Hippocampal formation (tissue), 2 donors: ENCODE results near the gene SELENOT.
A peak's percentile ranks its signal among the peaks of the same experiment; 100 is the strongest.
"Not testable (repeated sequence)": the region's sequence is repeated elsewhere in the genome, so short reads cannot be mapped to it uniquely, and the experiment has no call there.

Source experiments
- DNase-seq, 2 donors: peaks; one replicate each; lab custom pipeline; 2025; lab: John Stamatoyannopoulos, UW

SELENOT gene, protein sequence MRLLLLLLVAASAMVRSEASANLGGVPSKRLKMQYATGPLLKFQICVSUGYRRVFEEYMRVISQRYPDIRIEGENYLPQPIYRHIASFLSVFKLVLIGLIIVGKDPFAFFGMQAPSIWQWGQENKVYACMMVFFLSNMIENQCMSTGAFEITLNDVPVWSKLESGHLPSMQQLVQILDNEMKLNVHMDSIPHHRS

DNA sequence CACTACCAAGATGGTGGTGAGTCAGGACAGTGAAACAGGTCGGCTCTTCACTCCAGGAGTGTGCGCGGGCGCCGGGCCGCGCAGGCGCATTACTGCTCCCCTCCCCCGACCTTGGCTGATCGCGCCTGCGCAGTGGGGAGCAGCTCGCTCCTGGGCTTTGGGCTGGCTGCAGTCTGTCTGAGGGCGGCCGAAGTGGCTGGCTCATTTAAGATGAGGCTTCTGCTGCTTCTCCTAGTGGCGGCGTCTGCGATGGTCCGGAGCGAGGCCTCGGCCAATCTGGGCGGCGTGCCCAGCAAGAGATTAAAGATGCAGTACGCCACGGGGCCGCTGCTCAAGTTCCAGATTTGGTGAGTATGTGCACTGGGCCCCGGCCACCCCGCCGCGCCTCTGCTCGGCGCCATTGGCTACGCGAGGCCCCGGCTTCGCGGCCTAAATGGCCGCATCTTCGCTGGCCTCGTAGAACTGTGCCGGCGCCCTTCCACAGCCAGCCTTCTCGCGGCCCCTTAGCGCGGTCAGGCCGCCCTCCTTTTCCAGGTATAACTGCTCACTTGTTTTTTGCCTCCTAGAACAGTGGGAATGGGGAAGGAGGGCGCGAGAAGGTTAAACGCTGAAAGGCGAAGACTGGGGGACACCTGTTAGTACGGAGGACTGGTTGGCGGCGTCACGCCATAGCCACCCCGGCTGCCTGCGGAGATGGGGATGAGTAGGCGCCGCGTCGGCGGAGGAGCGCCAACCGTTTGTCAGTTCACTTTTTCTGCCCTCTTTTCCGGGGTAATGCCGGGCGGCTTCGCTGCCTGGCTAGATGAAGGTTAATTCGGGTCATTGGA, at the start of gene SELENOT:
Gene SELENOT, plus strand, starts transcription at position 169 of the 827 bp plus-strand sequence. Its CDS starts 42 bp downstream, at position 211.
- peak; percentile 89 to 92 for DNase-seq

- no peak for DNase-seq
These were observed 47.2 kb upstream of the SELENOT start for GRCh38 chr3:150555859-150556436.

- DNase-seq: no peak
These were observed 46.3 kb upstream of the SELENOT start for GRCh38 chr3:150556792-150557191.

DNA sequence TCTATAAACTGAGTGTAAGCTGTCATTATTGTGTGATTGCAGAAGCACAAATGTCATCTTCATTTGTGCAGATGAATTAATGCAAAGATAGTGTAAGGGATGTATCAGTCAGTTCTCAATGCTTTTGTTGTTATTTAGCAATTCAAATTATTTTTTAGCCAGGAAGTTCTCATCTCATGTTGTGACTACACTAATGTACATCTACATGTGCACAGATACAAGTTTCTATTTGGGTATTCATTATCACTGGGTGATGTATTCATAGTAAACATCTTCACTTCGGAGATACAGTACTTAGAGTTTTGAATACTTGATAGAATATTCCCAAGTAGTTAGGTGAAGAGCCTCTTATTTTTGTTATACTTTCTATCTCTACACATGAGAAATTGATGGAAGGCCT, 45.4 kb upstream of the SELENOT start:
- no peak for DNase-seq

DNA sequence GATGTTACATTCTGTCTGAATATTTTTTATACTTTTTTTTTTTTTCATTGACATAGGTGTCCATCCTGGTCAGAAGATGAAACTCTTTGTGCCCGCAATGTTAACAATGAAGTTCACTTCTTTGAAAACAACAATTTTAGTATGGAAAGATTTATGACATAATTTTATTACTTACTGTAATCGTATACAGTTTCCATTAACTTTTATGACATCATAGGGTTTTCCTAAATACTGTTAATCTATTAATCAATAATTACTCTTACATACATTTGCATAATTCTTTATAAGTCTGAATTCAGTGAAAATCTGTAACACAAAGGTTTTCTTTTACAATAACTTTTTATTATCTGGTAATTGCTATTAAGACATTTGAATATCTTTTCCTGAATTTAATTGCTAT, 38.9 kb upstream of the SELENOT start:
- no peak for DNase-seq

DNA sequence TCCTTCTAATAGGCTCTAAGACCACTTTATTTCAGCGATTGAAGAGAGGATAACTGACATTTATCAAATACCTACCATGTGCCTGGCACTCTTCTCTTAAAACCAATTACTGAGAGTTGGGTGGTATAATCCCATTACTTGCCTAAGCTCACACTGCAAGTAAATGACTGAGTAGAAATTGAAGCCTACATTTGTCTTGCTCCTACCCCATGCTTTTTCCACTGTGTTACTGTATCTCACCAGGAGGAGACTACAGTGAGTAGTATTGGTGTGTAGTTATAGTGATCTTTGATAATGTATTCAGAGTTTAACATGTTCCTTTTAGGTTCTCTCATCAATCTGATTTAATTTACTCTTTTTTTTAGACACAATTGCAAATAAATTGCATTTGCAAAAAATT, 35.8 kb upstream of the SELENOT start:
- DNase-seq: no peak

DNA sequence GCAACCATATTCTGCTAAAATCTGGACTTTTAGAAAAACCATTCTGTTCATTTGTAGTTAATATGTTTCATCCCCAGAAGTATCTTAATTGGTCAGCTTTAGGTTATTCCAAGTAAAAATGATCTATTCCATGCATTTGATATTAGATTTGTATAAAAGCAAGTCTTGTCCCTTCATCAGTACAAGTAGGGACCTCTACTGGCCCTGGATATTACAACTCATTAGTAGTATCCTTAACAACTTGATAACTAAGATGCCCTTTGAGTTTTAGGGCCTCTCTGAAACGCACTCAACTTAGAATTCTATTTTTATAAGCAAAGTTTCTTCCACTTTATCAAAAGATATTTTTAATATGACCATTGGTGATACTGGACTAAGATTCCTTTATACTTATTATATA, 25.3 kb upstream of the SELENOT start:
- DNase-seq: no peak

GRCh38 chr3:150581174-150581573, 21.9 kb upstream of the SELENOT start:
- DNase-seq: no peak

- DNase-seq: no peak
These were observed 20.5 kb upstream of the SELENOT start for GRCh38 chr3:150582620-150583019.

DNA sequence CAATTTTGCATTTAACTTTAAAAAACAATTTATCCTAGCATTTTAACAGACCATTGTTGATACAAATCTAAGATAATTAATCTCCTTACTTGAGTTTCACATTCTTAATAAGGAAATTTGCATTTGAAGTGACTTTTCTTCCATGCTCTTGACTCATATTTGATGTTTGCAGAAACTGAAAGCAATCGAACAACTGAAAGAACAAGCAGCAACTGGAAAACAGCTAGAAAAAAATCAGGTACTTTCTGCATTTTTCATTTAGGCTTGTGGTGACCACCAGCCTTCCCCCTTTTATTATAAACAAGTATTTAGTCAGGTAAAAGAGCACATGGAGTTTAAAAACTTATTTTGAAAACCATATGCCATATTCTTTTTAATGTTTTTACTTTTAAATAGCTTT, 20.1 kb upstream of the SELENOT start:
- no peak for DNase-seq

- DNase-seq: no peak
These were observed 14.9 kb upstream of the SELENOT start for GRCh38 chr3:150588027-150588830.

GRCh38 chr3:150589759-150590158, 13.4 kb upstream of the SELENOT start:
- no peak for DNase-seq

- DNase-seq: no peak
These were observed 9.0 kb upstream of the SELENOT start for GRCh38 chr3:150594150-150594549.

- DNase-seq: no peak
These were observed 5.5 kb upstream of the SELENOT start for GRCh38 chr3:150597646-150598045.

- DNase-seq: no peak
These were observed 3.4 kb upstream of the SELENOT start for GRCh38 chr3:150599611-150600297.

DNA sequence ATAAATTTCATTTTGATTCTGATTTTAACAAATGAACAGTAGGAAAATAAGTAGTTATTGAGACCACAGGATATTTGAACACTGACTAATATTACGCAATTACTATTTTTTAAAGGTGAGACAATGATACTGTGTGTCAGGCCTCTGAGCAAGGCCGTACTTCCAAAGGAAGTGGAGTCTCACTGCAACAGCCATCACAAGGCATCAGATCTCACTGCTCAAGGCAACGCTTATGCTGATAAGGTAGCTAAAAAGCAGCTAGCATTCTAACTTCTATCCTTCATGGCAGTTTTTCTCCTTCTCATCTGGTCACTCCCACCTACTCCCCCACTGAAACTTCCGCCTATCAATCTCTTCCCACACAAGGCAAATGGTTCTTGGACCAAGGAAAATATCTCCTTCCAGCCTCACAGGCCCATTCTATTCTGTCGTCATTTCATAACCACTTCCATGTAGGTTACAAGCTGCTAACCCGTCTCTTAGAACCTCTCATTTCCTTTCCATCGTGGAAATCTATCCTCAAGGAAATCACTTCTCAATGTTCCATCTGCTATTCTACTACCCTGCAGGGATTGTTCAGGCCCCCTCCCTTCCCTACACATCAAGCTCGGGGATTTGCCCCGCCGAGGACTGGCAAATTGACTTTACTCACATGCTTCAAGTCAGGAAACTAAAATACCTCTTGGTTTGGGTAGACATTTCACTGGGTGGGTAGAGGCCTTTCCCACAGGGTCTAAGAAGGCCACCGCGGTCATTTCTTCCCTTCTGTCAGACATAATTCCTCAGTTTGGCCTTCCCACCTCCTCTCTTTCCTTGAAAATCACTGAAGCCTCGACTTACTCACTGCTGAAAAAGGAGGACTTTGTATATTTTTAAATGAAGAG, 2.2 kb upstream of the SELENOT start:
- not testable (repeated sequence) for DNase-seq

- no peak for DNase-seq
These were observed 532 bp upstream of the SELENOT start for GRCh38 chr3:150602426-150603152.

DNA sequence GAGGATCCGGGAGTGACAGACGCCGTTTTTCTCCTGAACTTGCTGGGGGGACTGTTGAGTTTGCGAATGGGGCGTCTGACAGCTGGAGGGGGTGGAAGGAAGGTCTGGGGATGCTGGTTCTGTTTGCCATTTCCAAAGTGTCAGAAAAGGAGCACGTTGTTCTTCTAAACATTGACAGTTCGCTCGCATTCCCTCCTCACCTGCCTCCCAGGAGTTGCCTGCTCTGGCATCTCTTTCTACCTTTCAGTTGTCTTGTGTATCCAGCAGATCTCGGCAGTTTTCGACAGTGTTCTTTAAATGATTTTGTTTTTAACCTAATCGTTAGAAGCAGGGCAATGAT, 829 bp downstream of the SELENOT start:
- peak; percentile 20 to 41 for DNase-seq

DNA sequence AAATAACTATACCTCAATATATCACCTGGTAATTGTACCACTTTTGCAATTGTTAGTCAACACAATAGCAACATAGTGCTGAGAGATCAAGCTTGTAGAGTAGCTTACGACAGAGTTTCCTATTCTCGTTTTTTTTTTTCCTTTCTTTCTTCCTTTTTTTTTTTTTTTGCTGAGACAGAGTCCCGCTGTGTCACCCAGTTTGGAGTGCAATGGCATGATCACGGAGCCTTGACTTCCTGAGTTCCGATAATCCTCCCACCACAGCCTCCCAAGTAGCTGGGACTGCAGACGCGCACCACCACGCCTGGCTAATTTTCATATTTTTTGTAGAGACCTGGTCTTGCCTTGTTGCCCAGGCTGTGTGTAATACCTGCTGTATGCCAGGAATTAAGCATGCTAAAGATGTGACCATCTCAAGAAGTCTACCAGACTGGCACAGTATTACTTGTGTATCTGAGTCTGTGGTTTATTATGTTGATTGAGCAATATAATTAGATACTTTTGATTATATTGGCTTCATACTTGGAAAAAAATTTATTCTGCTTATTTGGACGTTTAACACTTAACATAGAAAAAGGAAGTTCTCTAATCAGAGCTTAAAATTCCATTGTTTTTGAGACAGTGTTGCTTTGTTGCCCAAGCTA, 3.0 kb downstream of the SELENOT start:
- DNase-seq: no peak
